ENCODE measurements around the gene PDE6H.

Gene PDE6H

DNA sequence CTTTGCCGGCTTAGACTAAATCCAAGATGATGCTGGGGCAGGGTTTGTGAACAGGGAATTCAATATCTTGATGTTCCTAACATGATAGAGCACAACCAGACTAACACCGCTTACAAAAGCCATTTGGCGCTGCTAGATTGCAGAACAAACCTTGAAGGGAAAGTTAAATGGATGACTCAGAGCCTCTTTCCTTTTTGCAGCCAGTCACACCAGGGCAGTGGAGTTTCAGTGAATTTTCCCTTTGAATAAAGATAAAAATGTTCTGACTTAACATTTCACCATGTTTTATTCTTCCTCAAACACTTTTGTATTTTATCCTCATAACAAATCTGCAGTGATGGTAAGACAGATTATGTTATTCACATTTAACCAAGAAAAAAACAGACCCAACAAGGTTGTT lies 47.3 kb downstream of the PDE6H start:
- Histone ChIP-seq H4K91ac (ENCODE audit: low read depth, low read length) (no peak overlapping the region), H3K9ac (ENCODE audit: low read length) (no peak overlapping the region), H3K36me3 (ENCODE audit: control insufficient read depth in 1 of 2, insufficient read depth in 2 of 2, low read length in 2 of 2) (no peaks in the 10 kb centered on the region), H2BK12ac (ENCODE audit: low read length) (no peak overlapping the region), H2AFZ (ENCODE audit: insufficient read depth, low read length, poor library complexity) (no peak overlapping the region), H3K79me2 (ENCODE audit: control insufficient read depth, insufficient read depth, low read length, poor library complexity) (no peaks in the 10 kb centered on the region), H2BK5ac (ENCODE audit: low read depth, low read length, poor library complexity) (no peak overlapping the region), H3K18ac (ENCODE audit: low read length) (no peak overlapping the region), H3K14ac (ENCODE audit: low read length) (no peak overlapping the region), H3K4me3 (ENCODE audit: low read depth, low read length) (no peak overlapping the region), H3K23ac (ENCODE audit: low read length) (no peak overlapping the region), H3K4ac (ENCODE audit: low read depth, low read length) (no peak overlapping the region), H3K9me3 (ENCODE audit: insufficient read depth, low read depth, low read length) (no peaks in the 10 kb centered on the region), H2BK120ac (ENCODE audit: insufficient read depth, low read length, poor library complexity) (no peak overlapping the region), H3K4me2 (ENCODE audit: low read length) (no peak overlapping the region), H4K8ac (ENCODE audit: low read depth, low read length) (no peak overlapping the region), H2AK5ac (ENCODE audit: low read length) (no peak overlapping the region), H3K27ac (ENCODE audit: low read depth, low read length) (no peak overlapping the region), H3K4me1 (ENCODE audit: control insufficient read depth in 1 of 2, insufficient read depth in 2 of 2, low read length in 2 of 2) (no peaks in the 10 kb centered on the region), H4K12ac (ENCODE audit: low read depth, low read length) (no peak overlapping the region), H3K27me3 (ENCODE audit: insufficient read depth, low read length) (no peaks in the 10 kb centered on the region), H3K79me1 (ENCODE audit: low read length) (no peaks in the 10 kb centered on the region)
- WGBS (ENCODE audit: extremely low coverage, insufficient coverage, insufficient read length) = no CpG with 5 or more reads among the region's 3 CpGs
- DNase-seq = no peak
